Astrocyte (in vitro differentiated cells and primary cell): ENCODE results near the gene BBX.

Source experiments
- EZH2 ChIP-seq: IDR thresholded peaks from 2 replicates; pipeline ENCODE4 v1.6.1; 2012; ENCODE audit warnings: mild to moderate bottlenecking, low read length, inconsistent platforms; ENCODE audit not compliant: insufficient read depth
- TF ChIP-seq, protein P1 (sequence below): IDR thresholded peaks from 2 replicates; pipeline ENCODE4 v1.5.1; 2011; ENCODE audit warnings: low read depth, mild to moderate bottlenecking, inconsistent platforms, low read length, moderate library complexity; ENCODE audit not compliant: insufficient read depth

DNA sequence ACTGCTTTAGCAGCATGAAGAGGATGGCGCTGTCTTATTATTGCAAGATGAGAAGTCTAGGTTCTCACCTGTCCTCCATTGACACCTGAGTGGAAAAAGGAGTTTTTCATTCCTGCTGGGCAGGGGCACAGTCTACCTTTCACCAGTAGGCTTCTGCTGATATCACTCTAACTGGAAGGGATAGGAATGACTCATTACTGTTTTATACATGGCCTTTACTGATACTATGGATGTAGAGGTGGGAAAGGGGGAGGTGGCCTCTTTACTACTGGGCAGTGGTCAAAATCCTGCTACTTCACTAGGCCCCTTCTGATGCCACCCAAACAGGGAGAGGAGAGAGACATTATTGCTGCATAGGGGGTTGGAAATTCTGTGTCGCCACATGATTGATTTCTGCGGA, 97.8 kb downstream of the BBX start:
- TF ChIP-seq, protein P1, sequence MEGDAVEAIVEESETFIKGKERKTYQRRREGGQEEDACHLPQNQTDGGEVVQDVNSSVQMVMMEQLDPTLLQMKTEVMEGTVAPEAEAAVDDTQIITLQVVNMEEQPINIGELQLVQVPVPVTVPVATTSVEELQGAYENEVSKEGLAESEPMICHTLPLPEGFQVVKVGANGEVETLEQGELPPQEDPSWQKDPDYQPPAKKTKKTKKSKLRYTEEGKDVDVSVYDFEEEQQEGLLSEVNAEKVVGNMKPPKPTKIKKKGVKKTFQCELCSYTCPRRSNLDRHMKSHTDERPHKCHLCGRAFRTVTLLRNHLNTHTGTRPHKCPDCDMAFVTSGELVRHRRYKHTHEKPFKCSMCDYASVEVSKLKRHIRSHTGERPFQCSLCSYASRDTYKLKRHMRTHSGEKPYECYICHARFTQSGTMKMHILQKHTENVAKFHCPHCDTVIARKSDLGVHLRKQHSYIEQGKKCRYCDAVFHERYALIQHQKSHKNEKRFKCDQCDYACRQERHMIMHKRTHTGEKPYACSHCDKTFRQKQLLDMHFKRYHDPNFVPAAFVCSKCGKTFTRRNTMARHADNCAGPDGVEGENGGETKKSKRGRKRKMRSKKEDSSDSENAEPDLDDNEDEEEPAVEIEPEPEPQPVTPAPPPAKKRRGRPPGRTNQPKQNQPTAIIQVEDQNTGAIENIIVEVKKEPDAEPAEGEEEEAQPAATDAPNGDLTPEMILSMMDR = no peak
- TF ChIP-seq EZH2 = no peak
